ENCODE measurements around the gene CCDC198. TPM values are rescaled to one million over a fixed set of nuclear protein-coding genes. Genes with fewer than 3 reads are reported as not detected.

Gene CCDC198
- total RNA-seq, 1 donor from 2014 or later: not detected

DNA sequence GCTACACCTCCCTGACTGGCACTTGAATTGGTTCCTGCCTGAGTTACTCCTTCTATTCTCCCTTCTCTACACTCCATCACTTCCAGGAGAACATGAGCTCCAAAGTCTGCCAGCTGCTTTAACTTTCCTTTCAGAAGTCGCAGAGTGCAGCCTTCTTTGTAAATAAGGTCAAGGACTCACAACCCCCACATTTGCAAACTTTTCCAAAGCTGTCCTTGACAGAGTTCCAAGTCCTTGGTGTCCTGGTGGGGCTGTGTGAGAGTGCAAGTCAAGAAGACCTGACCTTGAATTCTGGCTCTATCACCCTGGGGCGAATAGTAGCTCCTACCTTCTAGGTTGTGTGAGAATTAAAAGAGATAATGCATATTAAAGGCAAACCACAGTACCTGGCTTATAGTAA is 15.6 kb downstream of the CCDC198 start:
- TF ChIP-seq, protein P1, sequence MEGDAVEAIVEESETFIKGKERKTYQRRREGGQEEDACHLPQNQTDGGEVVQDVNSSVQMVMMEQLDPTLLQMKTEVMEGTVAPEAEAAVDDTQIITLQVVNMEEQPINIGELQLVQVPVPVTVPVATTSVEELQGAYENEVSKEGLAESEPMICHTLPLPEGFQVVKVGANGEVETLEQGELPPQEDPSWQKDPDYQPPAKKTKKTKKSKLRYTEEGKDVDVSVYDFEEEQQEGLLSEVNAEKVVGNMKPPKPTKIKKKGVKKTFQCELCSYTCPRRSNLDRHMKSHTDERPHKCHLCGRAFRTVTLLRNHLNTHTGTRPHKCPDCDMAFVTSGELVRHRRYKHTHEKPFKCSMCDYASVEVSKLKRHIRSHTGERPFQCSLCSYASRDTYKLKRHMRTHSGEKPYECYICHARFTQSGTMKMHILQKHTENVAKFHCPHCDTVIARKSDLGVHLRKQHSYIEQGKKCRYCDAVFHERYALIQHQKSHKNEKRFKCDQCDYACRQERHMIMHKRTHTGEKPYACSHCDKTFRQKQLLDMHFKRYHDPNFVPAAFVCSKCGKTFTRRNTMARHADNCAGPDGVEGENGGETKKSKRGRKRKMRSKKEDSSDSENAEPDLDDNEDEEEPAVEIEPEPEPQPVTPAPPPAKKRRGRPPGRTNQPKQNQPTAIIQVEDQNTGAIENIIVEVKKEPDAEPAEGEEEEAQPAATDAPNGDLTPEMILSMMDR (IDR thresholded peaks at IDR 0.05; ENCODE audit: unreplicated experiment): no peak
- Mint-ChIP-seq H3K27ac (ENCODE audit: unreplicated experiment) (no peak overlapping the region), H3K9me3 (ENCODE audit: unreplicated experiment) (no peaks in the 10 kb centered on the region), H3K4me3 (ENCODE audit: unreplicated experiment) (no peak overlapping the region), H3K36me3 (ENCODE audit: low read depth, unreplicated experiment) (no peaks in the 10 kb centered on the region), H3K27me3 (ENCODE audit: unreplicated experiment) (peaks cover 5% of the 10 kb centered on the region), H3K4me1 (ENCODE audit: unreplicated experiment) (no peaks in the 10 kb centered on the region)
- no peak for DNase-seq (ENCODE audit: low spot score)

DNA sequence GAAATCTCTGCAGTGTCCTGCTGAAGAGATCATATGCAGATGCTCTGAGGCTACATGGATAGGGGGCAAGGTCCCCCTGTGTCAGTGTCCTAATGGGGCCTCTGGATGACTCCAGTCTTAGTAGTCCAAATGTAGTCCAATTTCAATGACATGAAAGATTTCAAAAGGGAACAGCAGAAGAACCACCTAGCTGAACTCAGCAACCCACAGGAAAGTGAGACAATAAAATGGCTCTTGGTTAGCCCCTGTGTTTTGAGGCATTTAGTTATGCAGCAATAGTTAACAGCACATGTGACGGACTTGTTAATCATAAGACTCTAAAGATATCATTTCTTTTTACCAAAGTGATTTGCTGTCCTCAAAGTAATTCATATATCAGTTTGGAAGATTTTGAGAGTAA is 22.7 kb downstream of the CCDC198 start:
- no peaks in the 10 kb centered on the region for H3K4me1 Mint-ChIP-seq (ENCODE audit: unreplicated experiment)
- no peak overlapping the region for H3K4me3 Mint-ChIP-seq (ENCODE audit: unreplicated experiment)
- H3K27me3 Mint-ChIP-seq (ENCODE audit: unreplicated experiment): peaks cover 3% of the 10 kb centered on the region
- TF ChIP-seq, protein P1 (IDR thresholded peaks at IDR 0.05; ENCODE audit: unreplicated experiment): no peak
- DNase-seq (ENCODE audit: low spot score): no peak
- no peaks in the 10 kb centered on the region for H3K9me3 Mint-ChIP-seq (ENCODE audit: unreplicated experiment)
- no peaks in the 10 kb centered on the region for H3K36me3 Mint-ChIP-seq (ENCODE audit: low read depth, unreplicated experiment)
- no peak overlapping the region for H3K27ac Mint-ChIP-seq (ENCODE audit: unreplicated experiment)

DNA sequence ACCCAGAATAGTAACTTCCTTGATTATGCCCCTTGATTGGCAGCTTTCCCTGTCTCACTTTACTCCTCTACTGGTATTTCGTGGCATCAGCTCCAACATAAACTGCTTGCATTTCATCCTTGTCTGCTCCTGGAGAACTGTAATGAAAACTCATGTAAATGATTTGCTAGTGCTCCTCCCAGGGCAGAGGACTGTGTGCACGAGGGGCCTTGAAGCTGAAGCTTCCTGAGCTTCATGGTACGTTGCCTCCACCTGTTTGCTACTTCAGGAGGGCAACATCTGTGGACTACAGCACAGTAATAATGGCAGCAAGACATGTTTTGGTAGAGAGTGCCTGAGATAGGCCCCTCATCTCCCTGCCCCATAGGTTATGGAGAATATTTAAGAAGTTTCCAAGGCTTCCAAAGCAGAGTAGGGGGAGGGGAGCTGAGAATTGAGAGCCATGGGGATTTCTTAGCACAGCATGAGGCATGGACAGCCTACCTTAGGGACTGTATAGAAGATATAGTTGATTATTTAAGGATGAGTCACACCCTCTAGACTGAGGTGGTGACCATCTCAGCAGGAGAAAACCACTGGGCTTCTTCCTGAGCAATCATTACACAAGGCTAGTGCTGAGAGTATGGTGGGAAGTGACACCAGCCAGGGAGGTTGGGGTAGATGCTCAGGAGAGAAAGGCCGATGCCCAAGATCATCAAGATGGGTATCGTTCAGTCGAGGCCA is 29.5 kb downstream of the CCDC198 start:
- TF ChIP-seq, protein P1 (IDR thresholded peaks at IDR 0.05; ENCODE audit: unreplicated experiment): no peak
- Mint-ChIP-seq H3K4me3 (ENCODE audit: unreplicated experiment) (no peak overlapping the region), H3K27ac (ENCODE audit: unreplicated experiment) (no peak overlapping the region), H3K4me1 (ENCODE audit: unreplicated experiment) (no peaks in the 10 kb centered on the region), H3K27me3 (ENCODE audit: unreplicated experiment) (no peaks in the 10 kb centered on the region), H3K36me3 (ENCODE audit: low read depth, unreplicated experiment) (no peaks in the 10 kb centered on the region), H3K9me3 (ENCODE audit: unreplicated experiment) (peaks cover 4% of the 10 kb centered on the region)
- DNase-seq (ENCODE audit: low spot score): no peak

DNA sequence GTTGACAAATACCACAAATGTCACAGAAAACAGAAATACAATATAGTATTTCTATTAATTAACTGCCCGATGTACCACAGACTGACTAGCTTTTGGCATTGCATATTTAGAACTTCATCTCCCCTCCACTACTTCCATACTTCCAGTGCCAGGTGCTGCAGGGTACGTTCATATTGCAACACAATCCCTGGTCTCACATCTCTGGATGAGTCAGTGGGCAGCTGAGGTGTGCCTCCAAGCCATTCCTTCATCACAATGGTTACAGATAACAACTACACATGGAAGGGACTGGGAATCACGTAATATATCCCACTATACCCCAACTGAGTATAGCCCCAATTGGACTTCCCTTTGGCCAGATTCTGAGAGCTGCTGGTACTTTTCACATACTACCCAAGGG is 31.1 kb downstream of the CCDC198 start:
- H3K4me3 Mint-ChIP-seq (ENCODE audit: unreplicated experiment): no peak overlapping the region
- H3K4me1 Mint-ChIP-seq (ENCODE audit: unreplicated experiment): no peaks in the 10 kb centered on the region
- no peak for DNase-seq (ENCODE audit: low spot score)
- no peak overlapping the region for H3K27ac Mint-ChIP-seq (ENCODE audit: unreplicated experiment)
- H3K27me3 Mint-ChIP-seq (ENCODE audit: unreplicated experiment): no peaks in the 10 kb centered on the region
- H3K9me3 Mint-ChIP-seq (ENCODE audit: unreplicated experiment): peaks cover 4% of the 10 kb centered on the region
- H3K36me3 Mint-ChIP-seq (ENCODE audit: low read depth, unreplicated experiment): no peaks in the 10 kb centered on the region
- TF ChIP-seq, protein P1 (IDR thresholded peaks at IDR 0.05; ENCODE audit: unreplicated experiment): no peak

DNA sequence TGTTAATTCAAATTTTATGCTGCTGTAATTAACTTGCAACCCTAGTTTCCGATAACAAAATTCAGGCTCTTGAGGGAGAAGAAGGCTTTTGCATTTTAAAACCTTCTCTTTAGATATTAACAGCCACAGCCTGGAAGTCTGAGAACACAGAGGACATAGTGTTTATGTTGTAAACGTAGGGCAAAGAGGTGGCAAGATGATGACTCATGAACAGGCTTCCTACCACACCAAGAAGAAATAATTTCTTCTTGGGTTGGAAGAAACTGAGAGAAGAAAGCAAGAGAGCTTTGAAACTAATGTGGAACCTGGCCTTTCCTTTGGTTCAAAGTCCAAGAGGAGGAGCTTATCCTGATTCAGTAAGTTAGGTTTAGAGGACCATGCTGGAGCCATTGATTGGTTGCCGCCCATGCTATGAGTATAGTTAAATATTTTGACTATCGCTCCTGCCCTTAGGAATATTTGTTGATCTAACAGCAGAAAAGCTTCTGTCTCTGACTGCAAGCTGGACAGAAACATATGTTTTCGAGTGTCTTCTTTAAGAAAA is 31.8 kb downstream of the CCDC198 start:
- no peaks in the 10 kb centered on the region for H3K4me1 Mint-ChIP-seq (ENCODE audit: unreplicated experiment)
- TF ChIP-seq, protein P1 (IDR thresholded peaks at IDR 0.05; ENCODE audit: unreplicated experiment): no peak
- no peaks in the 10 kb centered on the region for H3K27me3 Mint-ChIP-seq (ENCODE audit: unreplicated experiment)
- no peak for DNase-seq (ENCODE audit: low spot score)
- H3K27ac Mint-ChIP-seq (ENCODE audit: unreplicated experiment): no peak overlapping the region
- H3K36me3 Mint-ChIP-seq (ENCODE audit: low read depth, unreplicated experiment): no peaks in the 10 kb centered on the region
- H3K4me3 Mint-ChIP-seq (ENCODE audit: unreplicated experiment): no peak overlapping the region
- peaks cover 4% of the 10 kb centered on the region for H3K9me3 Mint-ChIP-seq (ENCODE audit: unreplicated experiment)
